RWPE2 (cell line): ENCODE measurements around the gene OR52E1.

ENCODE experiments used
- ATAC-seq: fragments of 200-7000 bp; cut with Tn5 transposase; 3 replicates; pipeline ENCODE4 v1.9.1; 2021; ENCODE audit warnings: low read depth
- DNase-seq: peaks from one replicate; pipeline ENCODE4 v3.0.0-alpha.2; 2020; ENCODE audit warnings: low spot score
- H3K27ac ChIP-seq: fragments of 450-650 bp; 2 replicates; pipeline ENCODE4 v1.5.1; 2017; ENCODE audit warnings: mild to moderate bottlenecking; ENCODE audit not compliant: poor library complexity, severe bottlenecking
- H3K27me3 ChIP-seq: fragments of 250-450 bp; sonication (Bioruptor Pico); 2 replicates; pipeline ENCODE4 v1.5.1; 2021; ENCODE audit warnings: mild to moderate bottlenecking, moderate library complexity; ENCODE audit not compliant: insufficient read depth, poor library complexity, severe bottlenecking
- H3K36me3 ChIP-seq: fragments of 250-450 bp; sonication (Bioruptor Pico); 2 replicates; pipeline ENCODE4 v1.5.1; 2020; ENCODE audit warnings: low read depth, mild to moderate bottlenecking, moderate library complexity
- H3K4me1 ChIP-seq: fragments of 250-450 bp; sonication (Bioruptor Pico); 2 replicates; pipeline ENCODE4 v1.5.1; 2021; ENCODE audit warnings: mild to moderate bottlenecking, moderate library complexity; ENCODE audit not compliant: insufficient read depth, poor library complexity, severe bottlenecking
- H3K4me3 ChIP-seq: fragments of 250-450 bp; sonication (Bioruptor Pico); 2 replicates; pipeline ENCODE4 v1.5.1; 2021; ENCODE audit warnings: mild to moderate bottlenecking, moderate library complexity; ENCODE audit not compliant: severe bottlenecking
- H3K9me3 ChIP-seq: fragments of 250-450 bp; sonication (Bioruptor Pico); 2 replicates; pipeline ENCODE4 v1.5.1; 2021; ENCODE audit warnings: mild to moderate bottlenecking, moderate library complexity; ENCODE audit not compliant: severe bottlenecking
- TF ChIP-seq, protein P1 (sequence below): fragments of 450-650 bp; IDR thresholded peaks from one replicate; pipeline ENCODE4 v1.5.1; 2017; ENCODE audit warnings: mild to moderate bottlenecking, moderate library complexity; ENCODE audit not compliant: poor library complexity, severe bottlenecking

Gene OR52E1

DNA sequence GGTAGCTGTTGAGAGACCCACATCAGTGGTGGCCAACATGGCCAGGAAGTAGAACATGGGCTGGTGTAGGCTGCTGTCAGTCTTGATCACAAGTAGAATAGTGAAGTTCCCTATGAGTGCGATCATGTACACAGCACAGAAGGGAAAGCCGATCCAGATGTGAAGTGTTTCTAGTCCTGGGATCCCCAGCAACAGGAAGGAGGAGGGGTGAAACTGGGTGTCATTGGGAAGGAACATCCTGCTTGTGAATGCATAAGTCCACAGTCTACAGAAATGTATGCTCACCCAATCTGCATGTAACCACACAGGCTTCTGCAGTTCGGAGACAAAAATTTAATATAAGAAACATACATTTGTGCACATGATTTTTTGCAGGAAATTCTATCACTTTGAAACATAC, 10.0 kb upstream of the OR52E1 start, which contains the start of gene OR52E2:
Gene OR52E2, minus strand, starts transcription at position 237 of the 400 bp plus-strand sequence. Its CDS starts 0 bp downstream, at position 237.
- H3K4me1 ChIP-seq: no peaks in the 10 kb centered on the region
- ATAC-seq: no peak
- no peak within 1 kb of the TSS for H3K4me3 ChIP-seq
- H3K36me3 ChIP-seq: no peaks in the 10 kb centered on the region
- no peak within 1 kb of the TSS for H3K27ac ChIP-seq
- TF ChIP-seq, protein P1, sequence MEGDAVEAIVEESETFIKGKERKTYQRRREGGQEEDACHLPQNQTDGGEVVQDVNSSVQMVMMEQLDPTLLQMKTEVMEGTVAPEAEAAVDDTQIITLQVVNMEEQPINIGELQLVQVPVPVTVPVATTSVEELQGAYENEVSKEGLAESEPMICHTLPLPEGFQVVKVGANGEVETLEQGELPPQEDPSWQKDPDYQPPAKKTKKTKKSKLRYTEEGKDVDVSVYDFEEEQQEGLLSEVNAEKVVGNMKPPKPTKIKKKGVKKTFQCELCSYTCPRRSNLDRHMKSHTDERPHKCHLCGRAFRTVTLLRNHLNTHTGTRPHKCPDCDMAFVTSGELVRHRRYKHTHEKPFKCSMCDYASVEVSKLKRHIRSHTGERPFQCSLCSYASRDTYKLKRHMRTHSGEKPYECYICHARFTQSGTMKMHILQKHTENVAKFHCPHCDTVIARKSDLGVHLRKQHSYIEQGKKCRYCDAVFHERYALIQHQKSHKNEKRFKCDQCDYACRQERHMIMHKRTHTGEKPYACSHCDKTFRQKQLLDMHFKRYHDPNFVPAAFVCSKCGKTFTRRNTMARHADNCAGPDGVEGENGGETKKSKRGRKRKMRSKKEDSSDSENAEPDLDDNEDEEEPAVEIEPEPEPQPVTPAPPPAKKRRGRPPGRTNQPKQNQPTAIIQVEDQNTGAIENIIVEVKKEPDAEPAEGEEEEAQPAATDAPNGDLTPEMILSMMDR: no peak
- no peaks in the 10 kb centered on the region for H3K9me3 ChIP-seq
- DNase-seq: no peak
- H3K27me3 ChIP-seq: peaks cover 4% of the 10 kb centered on the region

DNA sequence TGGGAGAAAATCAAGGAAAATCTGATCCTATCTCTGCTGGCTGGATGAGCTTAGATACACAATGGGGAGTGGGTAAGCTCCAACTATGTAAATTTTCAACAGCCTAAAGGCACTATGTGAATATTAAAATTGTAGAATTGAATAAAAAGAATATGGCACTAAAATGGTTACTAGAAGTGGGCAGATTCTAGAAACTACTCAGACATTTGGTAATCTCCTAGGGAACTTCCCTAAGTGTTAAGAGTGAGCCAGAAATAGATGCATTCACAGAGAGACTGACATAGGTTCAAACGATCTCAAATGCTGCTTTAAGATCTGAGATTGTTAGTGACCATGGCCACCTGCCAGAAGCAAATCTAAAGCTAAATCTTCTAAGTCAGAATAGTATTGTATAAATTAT, 4.3 kb upstream of the OR52E1 start:
- H3K9me3 ChIP-seq: no peaks in the 10 kb centered on the region

DNA sequence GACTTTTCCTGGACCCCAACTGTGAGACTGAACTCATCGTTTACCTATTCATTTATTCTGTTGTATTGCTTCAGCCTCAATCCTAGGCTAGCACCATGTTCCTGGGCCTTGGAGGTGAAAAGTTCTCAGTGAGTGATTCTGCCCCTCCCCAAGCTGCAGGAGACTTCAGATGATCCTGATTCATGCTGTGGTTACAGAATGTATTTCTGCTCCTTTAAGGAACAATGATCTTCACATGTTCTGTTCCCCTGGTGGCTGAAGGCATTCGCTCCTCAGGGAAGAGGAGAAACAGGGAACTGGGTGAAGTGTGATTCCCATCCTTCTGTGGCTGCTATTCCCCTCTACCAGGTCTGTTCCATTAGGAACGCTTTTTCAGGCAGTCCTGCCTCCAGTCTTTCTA, 2.4 kb downstream of the OR52E1 start:
- Histone ChIP-seq H3K36me3 (no peaks in the 10 kb centered on the region), H3K4me1 (no peaks in the 10 kb centered on the region), H3K27me3 (no peaks in the 10 kb centered on the region), H3K27ac (no peak overlapping the region), H3K4me3 (no peak overlapping the region), H3K9me3 (no peaks in the 10 kb centered on the region)
- no peak for DNase-seq
- ATAC-seq: no peak
- TF ChIP-seq, protein P1: no peak

More for the DNA sequence above, 4.3 kb upstream of the OR52E1 start:
- no peaks in the 10 kb centered on the region for H3K36me3 ChIP-seq
- no peaks in the 10 kb centered on the region for H3K4me1 ChIP-seq
- TF ChIP-seq, protein P1: no peak
- peaks cover 4% of the 10 kb centered on the region for H3K27me3 ChIP-seq
- ATAC-seq (no peak), DNase-seq (no peak)
- no peak overlapping the region for H3K27ac ChIP-seq
- H3K4me3 ChIP-seq: no peak overlapping the region

DNA sequence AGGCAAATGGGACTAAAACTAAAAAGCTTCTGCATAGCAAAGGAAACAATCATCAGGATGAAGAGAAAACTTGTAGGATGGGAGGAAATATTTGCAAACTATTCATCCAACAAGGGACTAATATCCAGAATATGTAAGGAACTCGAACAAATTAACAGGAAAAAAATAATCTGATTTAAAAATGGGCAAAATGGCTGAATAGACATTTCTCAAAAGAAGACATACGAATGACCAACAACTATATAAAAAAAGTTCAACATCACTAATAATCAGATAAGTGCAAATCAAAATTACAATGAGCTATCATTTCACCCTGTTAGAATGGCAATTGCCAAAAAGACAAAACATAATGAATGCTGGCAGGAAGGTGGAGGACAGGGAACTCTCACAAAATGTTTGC, 12.0 kb downstream of the OR52E1 start:
- Histone ChIP-seq H3K9me3 (peaks cover 2% of the 10 kb centered on the region), H3K4me3 (no peak overlapping the region), H3K27ac (no peak overlapping the region), H3K27me3 (peaks cover 5% of the 10 kb centered on the region), H3K36me3 (no peaks in the 10 kb centered on the region), H3K4me1 (no peaks in the 10 kb centered on the region)
- TF ChIP-seq, protein P1: no peak
- DNase-seq (no peak), ATAC-seq (no peak)

DNA sequence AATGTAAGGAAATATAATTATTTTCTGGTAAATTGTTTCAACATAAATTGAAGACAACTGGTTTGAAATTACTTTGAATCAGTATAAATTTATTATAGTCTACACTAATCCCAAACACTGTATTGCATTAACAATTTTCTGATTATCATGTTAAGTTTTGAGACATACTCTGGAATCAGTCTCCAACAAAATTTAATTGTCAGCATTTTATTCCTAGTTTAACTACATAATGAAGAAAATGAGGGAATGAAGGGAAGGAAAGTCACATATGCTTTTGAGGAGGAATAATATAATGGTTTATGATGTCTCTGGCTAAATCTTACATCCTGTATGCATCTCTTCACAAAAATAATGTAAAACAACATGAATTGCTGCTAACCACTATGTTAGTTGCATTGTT, 14.2 kb downstream of the OR52E1 start:
- peaks cover 5% of the 10 kb centered on the region for H3K27me3 ChIP-seq
- no peak for ATAC-seq
- H3K4me3 ChIP-seq: no peak overlapping the region
- H3K36me3 ChIP-seq: no peaks in the 10 kb centered on the region
- TF ChIP-seq, protein P1: no peak
- H3K27ac ChIP-seq: no peak overlapping the region
- DNase-seq: no peak
- H3K4me1 ChIP-seq: no peaks in the 10 kb centered on the region
- peaks cover 2% of the 10 kb centered on the region for H3K9me3 ChIP-seq
